Globus pallidus (tissue), 1 donor: Measurements from ENCODE around the gene BUD13.
"Not testable (repeated sequence)": the region's sequence is repeated elsewhere in the genome, so short reads cannot be mapped to it uniquely, and the experiment has no call there.

Experiments used
- DNase-seq: peaks from one replicate; pipeline ENCODE4 v3.0.0-alpha.2; 2015; ENCODE audit warnings: low spot score

BUD13 gene

DNA sequence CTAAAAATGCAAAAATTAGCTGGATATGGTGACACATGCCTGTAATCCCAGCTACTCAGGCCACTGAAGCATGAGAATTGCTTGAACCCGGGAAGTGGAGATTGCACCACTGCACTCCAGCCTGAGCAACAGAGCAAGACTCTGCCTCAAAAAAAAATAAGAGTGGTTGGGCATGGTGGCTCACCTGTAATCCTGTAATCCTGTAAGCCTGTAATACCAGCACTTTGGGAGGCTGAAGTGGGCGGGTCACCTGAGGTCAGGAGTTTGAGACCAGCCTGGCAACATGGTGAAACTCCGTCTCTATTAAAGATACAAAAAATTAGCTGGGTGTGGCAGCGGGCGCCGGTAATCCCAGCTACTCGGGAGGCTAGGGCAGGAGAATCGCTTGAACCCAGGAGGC is 16.7 kb downstream of the BUD13 start:
- not testable (repeated sequence) for DNase-seq

DNA sequence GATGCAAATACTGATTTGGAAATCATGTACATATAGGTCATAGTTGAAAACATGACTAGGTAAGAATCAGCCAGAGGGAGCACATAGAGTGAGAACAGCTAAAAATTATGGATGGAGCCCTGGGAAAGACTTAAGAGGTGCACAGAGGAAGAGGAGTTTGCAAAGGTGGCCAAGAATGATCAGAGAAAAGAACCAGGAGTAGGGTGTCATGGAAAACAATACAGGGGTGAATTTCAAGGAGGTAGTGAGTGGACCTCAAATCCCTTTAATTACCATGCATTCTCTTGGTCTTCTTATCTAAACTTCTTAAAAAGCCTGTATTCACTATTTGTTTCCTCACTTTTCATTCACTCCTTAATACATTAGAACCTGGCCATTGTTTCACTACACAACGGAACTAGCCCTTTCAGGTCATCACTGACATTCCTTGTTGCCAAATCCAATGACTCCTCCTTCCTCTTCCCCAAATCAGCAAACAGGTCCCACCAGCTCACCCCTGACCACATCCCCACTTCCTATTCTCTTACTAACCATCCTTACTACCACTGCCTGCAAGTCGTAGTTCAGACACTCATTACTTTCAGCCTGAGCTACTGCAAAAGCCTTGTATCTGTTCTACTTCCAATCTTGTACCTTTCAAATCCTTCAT is 22.6 kb downstream of the BUD13 start:
- DNase-seq, result no peak

DNA sequence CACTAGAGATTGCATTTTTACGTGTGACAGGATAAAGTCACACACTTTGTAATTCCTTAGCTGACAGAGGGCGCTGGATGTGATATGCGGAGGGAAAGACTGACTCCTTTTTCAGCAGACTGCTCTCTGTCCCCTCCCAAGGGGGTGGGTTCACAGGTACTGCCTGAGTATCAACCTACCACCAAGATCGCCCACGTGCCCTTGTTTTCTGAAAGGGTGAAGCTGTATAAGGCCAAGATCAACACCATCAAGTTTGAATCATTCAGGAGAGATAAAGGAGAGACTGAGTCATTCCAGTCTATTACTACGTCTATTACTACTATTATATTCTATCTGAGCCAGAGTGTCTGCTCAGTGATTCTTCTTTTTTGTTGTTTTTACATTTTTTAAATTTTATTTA is 30.7 kb downstream of the BUD13 start:
- no peak for DNase-seq

DNA sequence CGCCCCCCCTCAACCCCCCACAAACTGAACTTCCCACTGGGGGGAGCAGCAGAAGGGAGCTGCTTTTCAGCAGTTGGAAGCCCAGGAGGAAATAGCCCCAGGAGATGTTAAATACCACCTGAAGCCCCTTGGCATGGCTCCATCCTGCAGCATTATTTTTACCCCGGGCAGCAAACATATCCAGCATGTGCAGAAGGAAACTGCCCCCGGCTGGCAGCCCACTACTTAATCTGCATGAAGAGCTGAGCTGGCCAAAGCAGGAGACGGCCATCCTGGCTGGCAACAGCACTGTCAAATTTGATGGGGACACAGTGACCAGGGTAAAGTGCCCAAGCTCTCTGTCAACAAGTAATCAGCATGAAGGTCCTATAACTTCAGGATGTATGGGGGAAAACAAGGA is 32.0 kb downstream of the BUD13 start:
- DNase-seq, result no peak

DNA sequence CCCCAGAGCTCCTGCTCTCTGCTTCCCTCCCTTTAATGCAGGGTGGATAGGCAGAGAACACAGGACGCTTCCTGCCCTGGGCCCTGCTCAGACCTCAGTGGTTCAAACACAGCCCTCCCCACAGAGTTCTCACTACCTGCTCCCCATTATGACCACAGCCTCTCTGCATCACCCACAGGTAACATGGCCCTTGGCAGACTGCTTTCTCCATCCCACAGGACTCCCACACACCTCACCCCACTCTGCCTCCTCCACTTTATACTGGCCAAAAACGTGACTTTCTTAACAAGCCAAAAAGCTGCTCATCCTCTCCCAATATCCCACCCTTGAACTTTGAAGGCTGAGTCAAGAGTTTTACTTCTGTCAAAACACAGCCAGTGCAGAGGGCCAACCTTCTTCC is 33.8 kb downstream of the BUD13 start:
- DNase-seq, result no peak

DNA sequence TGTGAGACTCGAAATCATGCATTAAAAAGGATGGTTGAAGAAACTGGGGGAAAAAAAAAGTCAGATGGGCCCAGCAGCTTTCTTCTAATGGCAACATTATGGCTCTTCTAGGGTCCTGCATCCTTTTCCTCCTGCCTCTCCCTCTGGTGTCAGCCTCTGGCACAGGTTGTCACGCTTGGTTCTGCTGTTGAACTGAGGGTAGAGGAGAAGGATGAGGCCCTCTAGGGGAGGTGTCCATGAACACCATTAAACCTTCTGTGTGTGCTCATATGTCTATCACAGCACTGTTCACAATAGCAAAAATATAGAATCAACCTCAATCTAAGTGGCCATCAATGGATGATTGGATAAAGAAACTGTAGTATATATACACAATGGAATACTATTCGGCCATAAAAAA is 36.0 kb downstream of the BUD13 start:
- DNase-seq, result no peak

DNA sequence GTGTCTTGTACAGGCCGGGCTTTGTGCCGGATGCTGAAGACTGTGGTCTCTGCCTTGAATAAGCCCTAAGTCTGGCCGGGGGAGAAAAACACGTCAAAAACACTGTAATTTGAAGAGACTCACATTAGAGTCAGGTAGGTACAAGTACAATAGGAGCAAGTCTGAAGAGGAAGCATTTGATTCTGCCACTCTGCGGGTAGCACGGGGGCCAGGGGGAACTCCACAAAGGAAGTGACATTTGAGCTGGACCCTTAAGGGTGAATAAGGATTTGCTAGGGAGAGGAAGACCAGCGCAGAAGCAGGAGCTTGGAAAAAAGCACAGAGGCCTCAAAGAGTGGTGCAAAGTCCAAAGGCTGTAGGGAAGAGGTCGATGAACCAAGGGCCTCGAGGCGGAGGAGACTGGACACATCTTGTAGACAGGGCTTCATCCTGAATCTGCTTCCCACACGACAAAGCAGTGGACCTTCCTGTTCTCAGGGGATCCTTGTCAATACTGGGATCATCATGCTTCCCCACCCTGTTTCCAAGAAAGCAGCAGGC is 38.7 kb downstream of the BUD13 start:
- DNase-seq, result no peak

DNA sequence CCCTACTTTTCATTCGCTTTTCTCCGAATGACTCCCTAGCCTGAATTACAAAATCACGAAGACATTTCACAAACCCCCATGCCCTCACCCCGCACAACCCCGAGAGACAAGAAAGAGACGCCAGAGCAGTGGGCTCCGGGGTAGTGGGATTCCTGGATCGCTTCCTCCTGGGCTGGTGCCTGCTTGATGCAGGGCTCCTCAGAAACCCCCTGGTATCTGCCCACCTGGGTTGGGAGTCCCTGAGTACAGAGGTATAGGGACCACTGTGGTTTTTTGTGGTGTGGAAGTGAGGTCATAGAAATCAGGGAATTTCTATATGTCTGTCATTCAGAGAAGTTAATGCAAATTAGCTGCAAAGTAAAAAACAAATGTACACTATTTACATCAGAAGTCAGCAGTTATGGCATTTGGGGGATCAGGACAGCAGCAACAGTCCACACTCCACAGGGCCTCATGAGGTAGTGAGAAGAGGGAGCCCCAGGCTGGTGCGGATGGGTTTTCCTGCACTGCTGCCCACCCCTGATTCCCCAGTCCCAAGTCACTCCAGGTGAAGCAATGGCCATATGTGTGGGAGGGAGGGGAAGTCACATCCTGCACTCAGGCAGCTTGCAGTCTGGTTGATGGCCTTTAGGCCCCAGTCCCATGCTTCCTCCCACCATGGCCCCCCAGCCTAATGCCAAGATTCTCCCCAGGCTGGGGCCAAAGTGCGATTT is 39.6 kb downstream of the BUD13 start:
- DNase-seq, result no peak

DNA sequence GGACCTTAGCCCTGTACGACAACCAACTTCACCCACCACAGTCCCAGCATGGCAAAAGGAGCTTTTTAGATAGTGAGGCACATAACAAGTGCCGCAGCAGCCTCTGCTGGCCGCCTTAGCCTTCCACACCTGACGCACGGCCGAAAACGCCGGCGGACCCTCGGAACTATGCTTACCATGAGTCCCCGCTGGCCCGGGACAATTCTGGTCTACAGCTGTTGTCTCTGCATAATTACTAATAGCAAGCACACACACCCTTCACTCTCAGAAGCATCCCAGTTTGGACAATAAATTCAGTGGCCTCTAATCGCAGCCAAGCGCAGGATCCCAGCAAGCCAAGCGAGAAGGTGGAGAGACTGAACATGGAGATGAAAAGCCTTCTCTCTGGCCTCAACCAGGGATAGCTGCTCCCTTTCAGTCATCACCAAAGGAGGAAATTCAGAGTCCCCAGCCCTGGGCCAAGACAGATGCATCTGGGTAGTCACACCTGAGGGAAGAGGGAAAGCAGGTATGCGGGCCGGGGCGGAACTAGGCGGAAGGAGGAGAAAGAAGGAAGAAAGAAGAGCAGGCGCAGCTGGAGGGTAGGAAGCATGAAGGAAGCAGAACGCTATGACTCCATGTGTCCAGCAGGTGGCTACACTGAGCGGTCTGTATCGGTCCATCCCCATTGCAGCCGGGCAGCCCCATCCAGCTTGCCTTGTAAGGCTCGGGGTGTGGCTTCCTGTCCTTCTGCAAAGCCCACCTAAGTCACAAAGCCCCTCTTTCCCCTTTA is 40.3 kb downstream of the BUD13 start:
- peak; percentile 44 for DNase-seq

DNA sequence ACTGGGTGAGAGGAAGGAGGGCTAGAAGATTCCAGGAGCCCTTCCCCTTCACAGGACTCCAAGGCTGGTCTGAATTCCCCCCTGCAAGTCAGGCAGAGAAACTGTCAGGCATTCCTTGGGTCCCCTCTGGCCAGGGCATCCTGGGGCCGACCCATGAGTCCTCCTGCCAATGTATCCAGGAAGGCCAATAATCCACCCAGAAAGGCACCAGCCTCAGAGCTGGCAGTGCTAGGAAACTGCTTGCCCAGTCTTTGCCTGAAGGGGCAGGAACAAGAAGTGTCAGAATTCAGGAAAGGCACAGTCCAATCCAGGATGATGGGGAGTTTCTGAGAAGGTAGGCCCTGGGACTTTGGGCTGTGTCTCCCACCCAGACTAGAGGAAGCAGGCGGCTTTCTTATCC is 41.0 kb downstream of the BUD13 start:
- peak; percentile 36 for DNase-seq

DNA sequence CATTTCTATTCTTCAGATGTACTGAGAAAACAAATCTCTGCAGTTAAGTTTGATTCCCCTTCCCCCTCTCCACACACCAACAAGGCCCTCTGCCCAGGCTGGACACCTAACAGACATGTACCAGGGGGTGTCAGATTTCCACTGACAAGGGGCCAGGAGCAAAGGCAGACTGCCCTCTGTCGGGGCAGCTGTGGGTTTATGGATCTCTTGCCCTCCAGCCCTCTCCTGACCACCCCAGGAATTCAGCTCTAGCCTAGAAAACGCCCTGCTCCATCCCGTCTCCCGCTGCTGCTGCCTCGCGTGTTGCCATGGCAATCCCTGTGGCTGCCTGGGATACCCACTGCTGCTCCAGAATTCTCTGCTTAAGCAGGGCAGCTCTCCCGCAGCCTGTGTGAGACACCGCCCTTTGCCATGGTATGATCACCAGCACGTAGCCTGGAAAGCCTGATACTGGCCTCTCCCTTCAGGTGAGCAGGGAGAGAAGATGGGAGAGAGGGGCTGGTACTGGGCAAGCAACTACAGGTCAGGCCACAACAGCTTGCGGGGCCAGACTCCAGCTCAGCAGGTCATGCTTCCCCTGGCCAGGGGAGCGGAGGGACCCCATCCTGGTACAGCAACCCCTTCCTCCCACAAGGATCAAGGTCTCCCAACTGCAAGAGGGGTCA is 41.6 kb downstream of the BUD13 start:
- peak; percentile 39 for DNase-seq

DNA sequence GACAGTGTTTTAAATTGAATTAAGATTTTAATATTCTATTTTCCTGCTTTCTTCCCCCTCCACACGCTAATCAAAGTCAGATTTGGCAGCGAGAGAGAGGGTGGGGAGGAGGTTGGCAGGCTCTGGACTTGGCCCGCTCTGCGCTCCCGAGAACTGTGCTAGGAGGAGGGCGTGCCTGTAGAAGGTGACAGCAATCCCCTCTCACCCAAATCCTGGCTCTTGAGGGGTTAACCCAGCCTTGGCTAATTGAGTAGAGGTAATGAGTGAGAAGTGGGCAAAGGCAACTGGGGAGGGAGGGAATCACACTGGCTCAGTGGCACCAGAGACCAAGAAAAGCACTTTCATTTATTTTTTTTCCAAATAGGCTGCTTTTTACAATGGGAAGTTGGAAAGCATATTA is 42.2 kb downstream of the BUD13 start:
- no peak for DNase-seq

DNA sequence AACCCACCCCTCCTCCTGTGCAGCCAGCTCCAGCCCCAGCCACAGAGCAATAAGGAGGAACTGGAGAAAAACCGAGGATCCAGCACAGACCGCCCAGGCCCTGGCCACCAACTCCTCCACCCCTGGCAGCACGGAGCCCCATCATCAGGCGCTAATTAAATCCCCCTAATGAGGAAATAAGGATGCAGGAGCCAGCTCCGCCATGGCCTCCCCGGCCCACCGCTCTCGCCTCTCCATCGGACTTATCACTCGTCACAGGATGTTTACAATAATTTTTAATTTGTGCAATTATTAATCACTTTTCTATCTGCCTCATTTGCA is 42.6 kb downstream of the BUD13 start:
- no peak for DNase-seq

DNA sequence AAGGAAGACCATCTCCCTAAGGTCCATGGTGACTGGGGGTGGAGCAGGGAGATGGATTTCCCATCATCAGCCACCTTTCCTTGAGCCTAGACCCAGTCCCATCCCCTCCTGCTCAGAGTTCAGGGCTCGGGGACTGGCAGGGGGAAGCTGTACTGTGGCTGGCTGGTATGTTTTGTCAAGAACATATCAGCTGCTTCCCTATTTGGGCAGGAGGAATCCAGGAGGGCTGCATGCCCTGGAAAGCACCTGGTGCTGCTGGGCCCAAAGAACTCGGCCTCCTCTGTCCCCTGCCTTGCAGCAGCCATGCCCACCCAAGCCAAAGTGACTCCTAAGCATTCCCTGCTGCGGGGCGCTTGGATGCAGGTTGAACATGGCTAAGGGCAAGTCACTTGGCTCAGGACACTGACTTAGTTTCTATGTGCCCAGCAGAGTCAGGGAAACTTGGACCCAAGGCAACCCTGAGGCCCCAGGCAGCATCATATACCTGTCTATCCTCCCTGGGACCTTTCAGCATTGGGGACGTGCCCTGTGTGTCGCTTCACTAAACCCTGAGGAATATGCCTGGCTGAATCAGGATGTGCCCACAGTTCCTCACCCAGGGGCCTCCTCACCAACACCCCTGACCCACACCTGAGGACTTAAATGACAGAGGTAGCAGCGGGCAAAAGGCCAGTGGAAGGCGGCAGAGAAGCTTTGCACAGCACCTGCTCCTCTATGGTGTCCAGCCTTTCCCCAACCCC is 43.1 kb downstream of the BUD13 start:
- no peak for DNase-seq

DNA sequence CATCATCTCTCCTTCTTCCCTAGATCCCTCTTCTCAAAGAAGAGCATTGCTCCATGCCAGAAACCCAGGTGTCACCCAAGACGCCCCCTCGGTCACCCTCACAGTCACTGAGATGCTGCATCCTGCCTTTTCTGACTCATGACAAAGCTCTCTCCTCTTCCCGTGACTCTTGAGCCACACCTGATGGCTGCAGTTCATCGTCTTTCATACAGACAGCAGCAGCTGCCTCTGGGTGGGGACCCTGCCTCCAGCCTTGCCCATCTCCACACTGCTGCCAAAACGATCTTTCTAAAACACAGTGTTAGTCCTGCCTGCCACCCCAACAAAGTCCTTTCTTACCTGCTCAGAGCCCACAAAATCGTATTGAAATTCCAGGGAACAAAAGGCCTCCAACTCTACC is 44.8 kb downstream of the BUD13 start:
- no peak for DNase-seq

DNA sequence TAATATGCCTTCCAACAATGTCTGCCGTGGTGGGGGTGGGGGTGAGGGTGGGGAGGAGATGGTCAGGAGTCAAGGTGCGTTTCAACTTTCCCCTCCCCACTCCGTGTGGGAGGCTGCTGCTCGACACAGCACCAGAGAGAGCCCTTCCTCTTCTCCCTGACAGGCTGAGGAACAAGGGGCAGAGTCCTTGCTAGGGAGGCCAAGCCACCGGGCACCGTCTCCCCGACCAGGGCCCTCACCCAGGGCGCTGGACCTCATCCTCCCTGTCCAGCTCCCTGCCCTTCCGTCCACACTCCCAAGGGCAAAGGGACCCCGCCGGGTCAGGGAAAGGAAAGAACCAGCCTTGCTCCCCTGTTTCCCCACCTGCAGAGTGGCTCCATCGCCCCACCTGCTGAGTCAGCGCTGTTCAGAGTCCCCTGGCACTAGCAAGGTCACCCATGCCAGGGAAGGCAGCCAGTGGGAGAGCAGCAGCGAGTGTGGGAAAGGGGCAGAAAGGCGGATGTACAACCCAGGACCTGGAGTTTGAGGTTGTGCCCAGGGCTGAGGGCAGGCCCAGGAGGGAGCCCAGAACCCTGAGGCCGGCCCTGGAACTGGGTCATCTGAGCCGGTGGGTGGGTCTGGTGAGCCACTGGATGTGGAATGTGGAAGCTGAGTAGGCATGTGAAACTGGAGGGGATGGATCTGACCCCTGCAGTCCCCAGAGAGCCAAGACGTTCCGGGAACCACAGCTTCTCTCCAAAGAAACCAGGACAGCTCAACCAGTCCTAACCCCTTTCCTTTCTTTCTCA is 47.2 kb downstream of the BUD13 start:
- DNase-seq, result peak; percentile 36

DNA sequence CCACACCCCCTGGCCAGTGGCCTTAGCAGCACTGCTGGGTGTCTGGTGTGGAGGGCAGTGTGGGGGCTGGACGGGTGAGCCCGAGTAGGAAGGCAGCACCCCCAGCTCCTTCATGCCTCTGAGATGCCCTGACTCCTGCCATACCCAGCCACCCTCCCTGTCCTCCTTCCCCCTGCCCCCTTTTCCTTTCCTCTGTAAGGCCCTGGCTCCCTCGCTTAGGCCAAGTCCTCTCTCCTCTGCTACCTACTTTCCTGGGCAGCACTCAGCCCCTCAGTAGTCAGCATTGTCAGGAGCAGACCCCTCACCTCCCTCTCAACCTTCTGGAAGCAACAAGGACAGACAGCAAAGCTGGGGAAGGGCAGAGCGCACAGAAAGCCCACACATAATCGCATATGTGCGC is 48.0 kb downstream of the BUD13 start:
- DNase-seq, result no peak

DNA sequence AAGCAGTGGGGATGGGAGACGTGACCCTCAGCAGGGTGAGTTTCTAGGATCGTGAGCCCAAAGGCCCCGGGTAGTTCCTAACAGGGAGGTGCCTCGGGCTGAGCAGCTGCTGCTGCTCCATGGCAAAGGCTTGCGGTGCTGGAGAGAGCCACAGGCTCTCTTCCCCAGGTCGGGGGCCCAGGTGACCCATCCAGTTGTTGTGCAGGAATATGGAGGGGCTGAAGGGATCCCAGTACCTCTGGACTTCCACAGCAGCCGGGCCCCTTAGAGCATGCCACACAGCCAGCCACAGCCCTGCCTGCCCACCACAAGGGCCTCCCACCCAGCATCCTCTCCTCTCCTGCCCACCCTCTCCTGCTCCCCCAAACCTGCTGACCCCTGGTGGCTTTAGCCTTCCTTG is 49.3 kb downstream of the BUD13 start:
- no peak for DNase-seq

DNA sequence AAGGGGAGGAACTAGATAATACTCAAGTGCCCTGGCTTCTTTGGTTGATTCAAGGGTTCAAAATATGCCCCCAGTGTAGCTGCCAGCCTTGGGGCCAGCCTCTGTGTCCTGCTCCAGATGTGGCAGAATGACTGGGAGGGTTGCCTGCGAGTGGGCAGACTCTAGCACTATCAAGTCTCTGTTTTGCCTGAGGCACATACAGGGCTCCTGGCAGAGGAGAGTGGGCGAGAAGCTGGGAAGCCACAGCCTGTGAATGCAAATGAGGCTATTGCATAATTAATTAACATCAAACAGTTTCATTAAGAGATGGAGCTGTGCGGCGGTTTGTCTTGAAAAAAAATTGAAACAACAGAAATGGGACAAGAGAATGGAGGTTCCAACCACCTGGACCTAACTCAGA is 50.8 kb downstream of the BUD13 start:
- DNase-seq, result no peak

DNA sequence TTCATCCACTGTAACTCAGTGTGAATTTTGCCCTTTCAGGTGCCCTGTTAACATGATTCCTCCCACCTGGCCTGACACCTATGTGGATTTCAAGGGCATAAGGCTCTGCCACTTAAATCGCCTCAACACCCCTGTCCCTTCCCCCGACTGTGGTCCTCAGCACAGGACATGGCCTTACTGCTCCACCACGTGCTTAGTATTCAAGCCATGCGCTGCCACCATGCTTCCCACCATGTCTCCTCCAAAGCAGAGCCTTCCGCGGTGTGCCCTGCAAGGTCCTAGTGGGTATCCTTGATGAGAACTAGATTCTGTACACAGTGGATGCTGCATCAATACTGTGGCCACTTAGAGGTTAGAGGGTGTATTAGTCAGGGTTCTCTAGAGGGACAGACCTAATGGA is 51.9 kb downstream of the BUD13 start:
- no peak for DNase-seq

DNA sequence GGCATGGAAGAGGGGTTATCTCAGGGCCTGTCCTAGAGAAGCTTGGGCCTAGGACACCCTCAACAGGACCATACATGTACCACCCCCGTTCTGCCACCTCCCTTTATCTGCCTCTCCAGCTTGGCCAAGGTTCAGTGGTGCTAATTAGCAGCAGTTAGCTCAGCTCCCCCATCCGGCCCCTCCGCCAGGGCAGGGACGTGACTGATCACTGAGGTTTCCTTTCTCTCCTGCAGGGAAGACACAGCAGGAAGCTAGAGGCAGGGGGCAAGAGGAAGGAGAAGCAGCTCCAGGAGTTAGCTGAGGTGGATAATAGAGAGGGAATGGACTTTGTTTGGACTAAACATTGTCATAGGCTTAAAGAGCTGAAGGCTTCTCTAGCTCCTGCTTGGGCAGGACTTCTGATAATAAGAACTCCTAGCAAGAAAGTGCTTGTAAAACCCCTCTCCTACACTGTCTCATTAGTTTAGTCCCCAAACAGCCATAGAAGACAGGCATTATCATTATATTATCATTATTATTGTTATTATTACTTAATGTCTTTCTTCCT is 53.8 kb downstream of the BUD13 start:
- DNase-seq, result no peak
